Cardiac muscle cell (in vitro differentiated cells and primary cell): ENCODE measurements around the gene DLGAP4. TPM values are rescaled to one million over a fixed set of nuclear protein-coding genes. Genes with fewer than 3 reads are reported as not detected.

Source experiments
- DNase-seq, 2 donors: peaks; one replicate each; pipeline versions ENCODE4 v3.0.0 to v3.0.0-alpha.2; 2010 to 2017; ENCODE audit warnings: low read depth in 1 of 2, low spot score in 1 of 2
- H3K27ac ChIP-seq: fragments of 200-600 bp; sonication (generic); 2 replicates; pipeline ENCODE4 v1.5.1; 2016
- H3K27me3 ChIP-seq: fragments of 200-600 bp; sonication (generic); 2 replicates; pipeline ENCODE4 v1.6.0; 2016; ENCODE audit warnings: control low read depth
- H3K36me3 ChIP-seq: fragments of 200-600 bp; sonication (generic); 2 replicates; pipeline ENCODE4 v1.5.1; 2016; ENCODE audit warnings: control low read depth
- H3K4me1 ChIP-seq: fragments of 200-600 bp; sonication (generic); 2 replicates; pipeline ENCODE4 v1.8.1; 2017; ENCODE audit warnings: low read depth, mild to moderate bottlenecking, mixed run types
- H3K4me3 ChIP-seq: fragments of 200-600 bp; sonication (generic); 2 replicates; pipeline ENCODE4 v1.5.1; 2016; ENCODE audit warnings: mild to moderate bottlenecking
- H3K9me3 ChIP-seq: fragments of 200-600 bp; sonication (generic); 2 replicates; pipeline ENCODE4 v1.5.1; 2017; ENCODE audit warnings: low read depth, mild to moderate bottlenecking, control low read depth
- polyA plus RNA-seq: library from polyadenylated mRNA; unstranded; fragments of >200 nt; fragmentation: Nextera tagmentation; extraction: Ambion mirVana; gene quantifications from 2 replicates; pipeline ENCODE4 v1.2.1, GENCODE V29; 2016
- total RNA-seq: library from RNA; depleted of rRNA; stranded (reverse); fragments of >200 nt; gene quantifications from 2 replicates; pipeline ENCODE4 v1.2.3, GENCODE V29; 2016
- TF ChIP-seq, protein P1 (sequence below): IDR thresholded peaks from 2 replicates; pipeline ENCODE4 v1.5.1; 2012; ENCODE audit warnings: low read depth, mild to moderate bottlenecking, low read length

DLGAP4 gene
- total and polyA plus RNA-seq, 2 experiments from 2014 or later: 45.7 to 51.6 TPM

DNA sequence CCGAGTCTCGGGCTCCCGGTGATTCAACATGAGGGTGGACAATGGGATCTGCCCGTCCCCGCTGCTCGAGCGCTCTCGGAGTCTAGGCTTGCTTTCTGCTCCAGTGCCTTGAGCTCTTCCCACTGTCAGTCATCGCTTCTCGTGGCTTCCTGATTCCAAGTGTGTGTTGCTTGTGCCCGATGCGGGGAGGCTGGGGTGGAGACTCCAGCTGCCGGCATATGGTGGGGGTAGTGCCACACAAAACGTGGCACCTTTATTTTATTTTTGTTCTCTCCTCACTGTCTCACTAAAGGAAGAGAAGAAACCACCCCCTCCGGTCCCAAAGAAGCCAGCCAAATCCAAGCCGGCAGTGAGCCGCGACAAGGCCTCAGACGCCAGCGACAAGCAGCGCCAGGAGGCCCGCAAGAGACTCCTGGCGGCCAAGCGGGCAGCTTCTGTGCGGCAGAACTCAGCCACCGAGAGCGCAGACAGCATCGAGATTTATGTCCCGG is 220.4 kb downstream of the DLGAP4 start:
- Histone ChIP-seq H3K36me3 (peaks cover 25% of the 10 kb centered on the region), H3K4me3 (no peak overlapping the region), H3K9me3 (no peaks in the 10 kb centered on the region), H3K4me1 (no peaks in the 10 kb centered on the region), H3K27ac (peak overlapping the region; percentile 83), H3K27me3 (no peaks in the 10 kb centered on the region)
- DNase-seq: no peak
- TF ChIP-seq, protein P1, sequence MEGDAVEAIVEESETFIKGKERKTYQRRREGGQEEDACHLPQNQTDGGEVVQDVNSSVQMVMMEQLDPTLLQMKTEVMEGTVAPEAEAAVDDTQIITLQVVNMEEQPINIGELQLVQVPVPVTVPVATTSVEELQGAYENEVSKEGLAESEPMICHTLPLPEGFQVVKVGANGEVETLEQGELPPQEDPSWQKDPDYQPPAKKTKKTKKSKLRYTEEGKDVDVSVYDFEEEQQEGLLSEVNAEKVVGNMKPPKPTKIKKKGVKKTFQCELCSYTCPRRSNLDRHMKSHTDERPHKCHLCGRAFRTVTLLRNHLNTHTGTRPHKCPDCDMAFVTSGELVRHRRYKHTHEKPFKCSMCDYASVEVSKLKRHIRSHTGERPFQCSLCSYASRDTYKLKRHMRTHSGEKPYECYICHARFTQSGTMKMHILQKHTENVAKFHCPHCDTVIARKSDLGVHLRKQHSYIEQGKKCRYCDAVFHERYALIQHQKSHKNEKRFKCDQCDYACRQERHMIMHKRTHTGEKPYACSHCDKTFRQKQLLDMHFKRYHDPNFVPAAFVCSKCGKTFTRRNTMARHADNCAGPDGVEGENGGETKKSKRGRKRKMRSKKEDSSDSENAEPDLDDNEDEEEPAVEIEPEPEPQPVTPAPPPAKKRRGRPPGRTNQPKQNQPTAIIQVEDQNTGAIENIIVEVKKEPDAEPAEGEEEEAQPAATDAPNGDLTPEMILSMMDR: no peak

DNA sequence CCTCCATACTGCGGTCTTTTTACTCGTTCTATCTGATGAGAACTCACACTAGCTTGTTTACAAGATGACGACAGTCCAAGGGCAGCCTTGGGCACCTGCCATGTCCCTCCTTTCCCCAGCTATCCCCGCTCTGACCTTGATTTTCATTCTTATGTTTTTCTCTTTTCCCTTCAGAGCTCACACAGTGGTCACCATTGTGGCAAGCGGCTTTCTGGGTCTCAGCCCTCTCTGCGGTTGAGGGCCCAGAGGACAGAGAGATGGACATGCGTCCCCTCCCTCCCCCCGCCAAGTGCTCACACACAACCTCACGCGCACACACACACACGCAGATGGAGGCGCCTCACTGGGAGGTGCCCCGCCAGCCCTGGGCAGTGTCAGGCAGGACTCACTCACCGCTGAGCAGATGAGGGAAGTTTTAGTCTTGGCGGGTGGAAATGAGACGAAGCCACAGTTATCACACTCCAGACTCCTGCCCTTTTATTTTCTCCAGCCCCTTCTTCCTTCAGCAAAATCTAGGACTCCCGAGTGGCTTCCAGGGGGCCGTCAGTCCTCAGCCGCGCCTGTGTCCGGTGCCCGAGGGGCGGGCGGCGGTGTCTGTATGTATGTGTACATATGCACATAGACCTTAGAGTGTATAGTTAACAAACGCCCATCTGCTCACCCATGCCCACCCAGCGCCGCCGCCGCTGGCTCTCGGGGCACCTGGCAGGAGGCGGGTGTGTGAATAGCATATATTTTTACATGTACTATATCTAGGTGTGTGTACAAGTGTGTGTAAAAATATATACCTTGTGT is 221.4 kb downstream of the DLGAP4 start:
- Histone ChIP-seq H3K4me3 (no peak overlapping the region), H3K27me3 (no peaks in the 10 kb centered on the region), H3K4me1 (no peaks in the 10 kb centered on the region), H3K27ac (peak overlapping the region; percentile 83), H3K36me3 (peaks cover 25% of the 10 kb centered on the region), H3K9me3 (no peaks in the 10 kb centered on the region)
- TF ChIP-seq, protein P1: no peak
- DNase-seq: no peak

DNA sequence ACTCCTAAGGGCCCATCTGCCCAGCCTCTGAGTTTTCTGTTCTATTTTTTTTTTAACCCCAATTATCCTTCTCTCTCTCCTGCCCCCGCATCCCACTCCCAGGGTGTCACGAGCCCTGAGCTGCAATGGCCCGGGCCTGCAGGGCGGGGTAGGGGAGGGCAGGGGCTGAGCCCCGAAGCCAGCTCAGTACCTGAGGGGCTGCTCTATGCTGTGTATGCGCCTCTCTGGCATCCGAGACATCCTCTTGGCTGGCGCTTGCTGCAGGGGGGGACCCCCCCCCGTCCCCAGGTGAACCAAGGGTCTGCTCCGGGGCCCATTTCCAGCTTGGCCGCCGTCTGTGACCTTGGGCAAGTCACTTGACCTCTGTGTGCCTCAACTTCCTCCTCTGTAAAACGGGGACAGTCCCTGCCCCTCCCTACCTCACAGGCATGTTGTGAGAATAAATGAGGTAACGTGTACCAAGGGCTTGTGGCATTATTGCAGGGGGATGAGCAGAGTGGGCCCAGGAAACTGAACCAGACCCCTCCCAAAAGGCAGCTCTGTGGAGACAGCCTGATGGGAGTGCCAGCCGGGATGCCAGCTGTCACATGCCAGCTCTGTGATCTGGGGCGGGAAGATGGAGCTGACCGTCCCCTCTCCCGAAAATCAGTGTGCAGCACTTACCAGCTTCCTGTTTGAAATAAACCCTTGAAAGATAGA is 222.2 kb downstream of the DLGAP4 start:
- DNase-seq: no peak
- TF ChIP-seq, protein P1: no peak
- no peaks in the 10 kb centered on the region for H3K27me3 ChIP-seq
- H3K36me3 ChIP-seq: peaks cover 25% of the 10 kb centered on the region
- no peaks in the 10 kb centered on the region for H3K9me3 ChIP-seq
- H3K4me3 ChIP-seq: no peak overlapping the region
- H3K4me1 ChIP-seq: no peaks in the 10 kb centered on the region
- peak overlapping the region; percentile 76 for H3K27ac ChIP-seq

DNA sequence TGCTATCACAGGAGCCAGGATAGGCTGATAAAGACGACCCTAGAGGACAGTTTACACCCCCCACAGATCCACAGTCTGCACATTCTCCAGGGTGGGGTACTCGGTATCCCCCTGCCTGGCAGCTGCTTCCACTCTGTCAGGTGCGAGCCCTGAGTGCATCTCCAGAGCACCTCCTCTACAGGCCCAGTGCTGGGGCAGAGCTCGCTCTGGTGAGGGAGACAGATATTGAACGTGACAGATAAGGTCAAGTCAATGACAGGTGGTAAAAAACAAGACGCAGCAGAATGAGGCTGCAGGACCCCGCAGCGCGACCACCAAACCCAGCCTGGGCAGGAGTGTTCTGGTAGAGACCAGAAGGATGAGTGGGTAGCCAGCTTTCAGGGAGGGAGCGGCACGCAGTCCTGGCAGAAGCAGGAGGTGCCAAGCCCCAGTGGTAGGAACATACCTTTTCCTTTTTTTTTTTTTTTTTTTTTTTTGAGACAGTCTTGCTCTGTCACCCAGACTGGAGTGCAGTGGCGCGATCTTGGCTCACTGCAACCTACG is 222.8 kb downstream of the DLGAP4 start:
- Histone ChIP-seq H3K4me3 (no peak overlapping the region), H3K9me3 (no peaks in the 10 kb centered on the region), H3K27ac (peak overlapping the region; percentile 76), H3K27me3 (no peaks in the 10 kb centered on the region), H3K36me3 (peaks cover 25% of the 10 kb centered on the region), H3K4me1 (no peaks in the 10 kb centered on the region)
- no peak for DNase-seq
- TF ChIP-seq, protein P1: no peak

DNA sequence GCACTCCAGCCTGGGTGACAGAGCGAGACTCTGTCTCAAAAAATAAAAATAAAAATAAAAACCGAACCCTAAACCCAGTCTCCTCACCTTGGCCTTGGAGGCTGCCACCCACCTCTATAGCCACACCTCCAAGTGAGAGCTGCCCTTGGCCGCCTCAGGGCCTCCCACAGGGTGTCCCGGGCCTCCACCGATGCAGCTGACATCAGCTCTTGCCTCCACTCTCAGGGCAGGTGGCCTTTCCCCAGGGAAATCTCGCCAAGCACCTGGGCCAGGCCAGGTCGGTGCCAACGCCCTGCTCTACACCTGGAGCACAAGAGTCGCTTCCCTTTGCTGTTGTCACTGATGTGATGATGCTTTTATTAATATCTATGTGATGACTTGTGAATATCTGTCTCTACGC is 226.2 kb downstream of the DLGAP4 start:
- Histone ChIP-seq H3K27ac (no peak overlapping the region), H3K27me3 (no peaks in the 10 kb centered on the region), H3K9me3 (no peaks in the 10 kb centered on the region), H3K4me3 (no peak overlapping the region), H3K4me1 (no peaks in the 10 kb centered on the region), H3K36me3 (no peaks in the 10 kb centered on the region)
- DNase-seq: no peak
- TF ChIP-seq, protein P1: no peak
